Measurements from ENCODE around the gene GFPT2.

GFPT2 gene

DNA sequence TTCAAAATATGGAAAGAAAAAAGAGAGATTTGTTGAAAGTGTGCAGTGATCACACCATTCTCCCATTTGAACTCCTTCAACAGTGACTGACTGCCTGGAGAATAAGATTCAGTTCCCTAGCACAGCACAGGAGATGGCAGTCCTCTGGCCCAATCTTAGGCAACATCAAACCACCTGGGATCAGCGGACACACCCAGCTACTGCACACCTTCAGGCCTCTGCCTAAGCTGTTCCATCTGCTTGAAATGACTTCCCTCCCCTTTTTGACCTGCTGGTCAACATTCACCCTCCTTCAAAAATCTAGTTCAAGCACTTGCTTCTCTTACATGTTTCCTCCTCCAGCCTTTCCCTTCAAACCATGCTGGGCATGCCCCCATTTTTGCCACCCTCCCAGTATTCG, 65.7 kb downstream of the GFPT2 start:
- Histone ChIP-seq H3K36me3 (ENCODE audit: insufficient read depth) (no peaks in the 10 kb centered on the region), H3K4me3 (IDR thresholded peaks at IDR 0.05; ENCODE audit: insufficient read depth, low read depth, low read length) (no peak overlapping the region), H3K79me2 (ENCODE audit: insufficient read depth, low read depth) (no peaks in the 10 kb centered on the region; the same call in 1 of the 2 replicates)

DNA sequence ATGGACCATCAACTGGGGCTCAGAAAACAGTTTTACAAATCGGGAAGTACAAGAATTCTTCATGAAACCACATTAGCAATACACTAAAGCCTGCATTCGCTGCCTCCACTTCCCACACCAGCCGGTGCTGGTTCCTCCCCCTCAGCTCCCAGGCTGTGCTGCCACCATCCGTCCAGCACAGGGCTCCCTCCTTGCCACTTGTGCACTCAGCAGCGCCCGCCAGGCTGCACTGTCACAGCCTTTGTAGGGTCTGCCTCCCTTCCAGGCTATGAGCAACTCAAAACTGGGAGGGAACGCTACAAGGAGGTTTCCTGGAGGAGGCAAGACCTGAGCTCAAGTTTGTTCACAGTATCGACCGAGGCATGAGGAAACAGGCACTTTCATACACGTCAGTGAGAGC, 69.0 kb downstream of the GFPT2 start:
- Histone ChIP-seq H3K4me1 (ENCODE audit: low read depth, poor library complexity, severe bottlenecking) (no peaks in the 10 kb centered on the region), H3K9ac (no peak overlapping the region), H3K4me2 (no peak overlapping the region), H3K79me2 (ENCODE audit: insufficient read depth, low read depth) (no peaks in the 10 kb centered on the region), H4K20me1 (ENCODE audit: insufficient read depth) (no peaks in the 10 kb centered on the region), H2AFZ (ENCODE audit: low read depth) (no peak overlapping the region), H3K36me3 (ENCODE audit: insufficient read depth) (no peaks in the 10 kb centered on the region), H3K27me3 (ENCODE audit: insufficient read depth, low read depth) (no peaks in the 10 kb centered on the region), H3K4me3 (IDR thresholded peaks at IDR 0.05; ENCODE audit: insufficient read depth, low read depth, low read length) (no peak overlapping the region), H3K27ac (no peak overlapping the region)
- TF ChIP-seq, protein P1, sequence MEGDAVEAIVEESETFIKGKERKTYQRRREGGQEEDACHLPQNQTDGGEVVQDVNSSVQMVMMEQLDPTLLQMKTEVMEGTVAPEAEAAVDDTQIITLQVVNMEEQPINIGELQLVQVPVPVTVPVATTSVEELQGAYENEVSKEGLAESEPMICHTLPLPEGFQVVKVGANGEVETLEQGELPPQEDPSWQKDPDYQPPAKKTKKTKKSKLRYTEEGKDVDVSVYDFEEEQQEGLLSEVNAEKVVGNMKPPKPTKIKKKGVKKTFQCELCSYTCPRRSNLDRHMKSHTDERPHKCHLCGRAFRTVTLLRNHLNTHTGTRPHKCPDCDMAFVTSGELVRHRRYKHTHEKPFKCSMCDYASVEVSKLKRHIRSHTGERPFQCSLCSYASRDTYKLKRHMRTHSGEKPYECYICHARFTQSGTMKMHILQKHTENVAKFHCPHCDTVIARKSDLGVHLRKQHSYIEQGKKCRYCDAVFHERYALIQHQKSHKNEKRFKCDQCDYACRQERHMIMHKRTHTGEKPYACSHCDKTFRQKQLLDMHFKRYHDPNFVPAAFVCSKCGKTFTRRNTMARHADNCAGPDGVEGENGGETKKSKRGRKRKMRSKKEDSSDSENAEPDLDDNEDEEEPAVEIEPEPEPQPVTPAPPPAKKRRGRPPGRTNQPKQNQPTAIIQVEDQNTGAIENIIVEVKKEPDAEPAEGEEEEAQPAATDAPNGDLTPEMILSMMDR (conservative IDR thresholded peaks at IDR 0.05; ENCODE audit: low read depth, low read length), result no peak

More for the DNA sequence above, 65.7 kb downstream of the GFPT2 start:
- Histone ChIP-seq H3K4me2 (no peak overlapping the region), H3K4me1 (ENCODE audit: low read depth, poor library complexity, severe bottlenecking) (no peaks in the 10 kb centered on the region), H2AFZ (ENCODE audit: low read depth) (no peak overlapping the region), H3K9ac (no peak overlapping the region), H3K27ac (no peak overlapping the region), H4K20me1 (ENCODE audit: insufficient read depth) (no peaks in the 10 kb centered on the region), H3K27me3 (ENCODE audit: insufficient read depth, low read depth) (no peaks in the 10 kb centered on the region)
- TF ChIP-seq, protein P1 (conservative IDR thresholded peaks at IDR 0.05; ENCODE audit: low read depth, low read length), result no peak

DNA sequence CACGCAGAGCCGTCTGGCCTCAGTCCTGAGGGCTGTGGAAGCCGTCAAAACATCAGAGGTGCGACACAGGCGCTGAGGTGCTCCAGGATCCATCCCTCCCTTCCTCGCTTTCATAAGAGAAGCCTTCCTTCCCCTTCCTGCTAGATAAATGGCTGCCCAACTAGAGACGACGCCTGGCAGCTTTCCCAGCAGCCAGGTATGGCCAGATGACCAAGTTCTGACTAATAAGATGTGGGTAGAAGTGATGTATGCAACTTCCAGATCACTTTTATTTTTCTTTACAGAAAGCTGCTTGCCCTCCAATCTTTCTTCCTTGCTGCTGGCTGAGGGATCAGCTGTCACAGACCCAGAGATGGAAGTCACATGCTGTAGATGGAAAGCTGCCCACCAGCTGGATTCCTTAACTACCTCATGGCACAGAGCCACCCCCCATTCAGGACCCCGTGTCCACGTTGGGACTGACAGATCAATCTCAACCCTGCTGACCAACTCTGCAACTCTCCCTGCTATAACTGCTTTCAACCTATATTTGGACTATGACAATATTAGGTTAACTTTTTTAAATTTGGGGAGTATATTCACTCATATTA, 70.0 kb downstream of the GFPT2 start:
- no peaks in the 10 kb centered on the region for H4K20me1 ChIP-seq (ENCODE audit: insufficient read depth)
- H3K9ac ChIP-seq, result no peak overlapping the region
- no peaks in the 10 kb centered on the region for H3K79me2 ChIP-seq (ENCODE audit: insufficient read depth, low read depth)
- no peak overlapping the region for H3K27ac ChIP-seq
- no peaks in the 10 kb centered on the region for H3K36me3 ChIP-seq (ENCODE audit: insufficient read depth)
- H2AFZ ChIP-seq (ENCODE audit: low read depth), result no peak overlapping the region
- no peaks in the 10 kb centered on the region for H3K27me3 ChIP-seq (ENCODE audit: insufficient read depth, low read depth)
- H3K4me2 ChIP-seq, result no peak overlapping the region
- H3K4me1 ChIP-seq (ENCODE audit: low read depth, poor library complexity, severe bottlenecking), result no peaks in the 10 kb centered on the region
- no peak overlapping the region for H3K4me3 ChIP-seq (IDR thresholded peaks at IDR 0.05; ENCODE audit: insufficient read depth, low read depth, low read length)
- TF ChIP-seq, protein P1 (conservative IDR thresholded peaks at IDR 0.05; ENCODE audit: low read depth, low read length), result no peak

DNA sequence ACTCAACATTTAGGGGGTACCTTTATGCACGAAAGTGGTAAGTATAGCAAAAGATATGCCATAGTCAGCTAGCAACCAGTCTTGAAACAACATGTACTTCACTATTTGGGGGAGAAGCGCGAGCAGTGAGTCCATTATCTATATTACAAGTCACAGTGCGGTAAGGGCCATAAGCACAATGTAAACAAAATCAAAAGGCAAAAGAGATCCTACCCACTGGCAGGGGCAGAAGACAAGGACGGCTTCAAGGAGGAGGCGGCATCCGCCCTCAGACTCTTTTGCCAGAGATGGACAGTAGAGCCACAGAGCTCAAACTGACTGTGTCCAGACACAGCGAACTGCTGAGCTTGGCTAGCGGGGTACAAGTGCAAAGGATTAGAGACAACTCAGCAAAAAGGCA, 70.9 kb downstream of the GFPT2 start:
- Histone ChIP-seq H3K4me1 (ENCODE audit: low read depth, poor library complexity, severe bottlenecking) (no peaks in the 10 kb centered on the region), H2AFZ (ENCODE audit: low read depth) (no peak overlapping the region), H3K36me3 (ENCODE audit: insufficient read depth) (no peaks in the 10 kb centered on the region), H3K27me3 (ENCODE audit: insufficient read depth, low read depth) (no peaks in the 10 kb centered on the region), H4K20me1 (ENCODE audit: insufficient read depth) (no peaks in the 10 kb centered on the region), H3K79me2 (ENCODE audit: insufficient read depth, low read depth) (no peaks in the 10 kb centered on the region), H3K4me3 (IDR thresholded peaks at IDR 0.05; ENCODE audit: insufficient read depth, low read depth, low read length) (no peak overlapping the region), H3K9ac (no peak overlapping the region), H3K27ac (no peak overlapping the region), H3K4me2 (no peak overlapping the region)
- TF ChIP-seq, protein P1 (conservative IDR thresholded peaks at IDR 0.05; ENCODE audit: low read depth, low read length), result no peak

Data from KMS-11 (cell line).